Osteocyte (in vitro differentiated cells): ENCODE measurements around the gene SYNE1. TPM values are rescaled to one million over a fixed set of nuclear protein-coding genes. Genes with fewer than 3 reads are reported as not detected.

Experiments
- DNase-seq: peaks from one replicate; pipeline ENCODE4 v3.0.0; 2021; ENCODE audit warnings: mixed read lengths; ENCODE audit not compliant: unreplicated experiment; ENCODE audit errors: extremely low spot score
- H3K27ac Mint-ChIP-seq: one replicate; pipeline ENCODE4 v1.8.0; 2021; ENCODE audit warnings: mild to moderate bottlenecking, mixed read lengths; ENCODE audit not compliant: unreplicated experiment
- H3K27me3 Mint-ChIP-seq: one replicate; pipeline ENCODE4 v1.8.0; 2021; ENCODE audit warnings: mixed read lengths; ENCODE audit not compliant: unreplicated experiment
- H3K36me3 Mint-ChIP-seq: one replicate; pipeline ENCODE4 v1.8.0; 2021; ENCODE audit warnings: mixed read lengths; ENCODE audit not compliant: unreplicated experiment
- H3K4me1 Mint-ChIP-seq: one replicate; pipeline ENCODE4 v1.8.0; 2021; ENCODE audit warnings: mixed read lengths; ENCODE audit not compliant: unreplicated experiment
- H3K4me3 Mint-ChIP-seq: one replicate; pipeline ENCODE4 v1.8.0; 2021; ENCODE audit warnings: mild to moderate bottlenecking, moderate library complexity, mixed read lengths; ENCODE audit not compliant: unreplicated experiment
- H3K9me3 Mint-ChIP-seq: one replicate; pipeline ENCODE4 v1.8.0; 2021; ENCODE audit warnings: mixed read lengths; ENCODE audit not compliant: unreplicated experiment
- CTCF ChIP-seq: fragments of 200-600 bp; sonication (generic); IDR thresholded peaks from 2 replicates; pipeline ENCODE4 v1.5.0; 2021; ENCODE audit warnings: antibody characterized with exemption, mild to moderate bottlenecking, moderate library complexity
- total RNA-seq: library from RNA; stranded (reverse); gene quantifications from 2 replicates; pipeline ENCODE4 v1.2.1, GENCODE V29; 2021

The SYNE1 gene
- total RNA-seq, 1 donor from 2014 or later, result 130 TPM

DNA sequence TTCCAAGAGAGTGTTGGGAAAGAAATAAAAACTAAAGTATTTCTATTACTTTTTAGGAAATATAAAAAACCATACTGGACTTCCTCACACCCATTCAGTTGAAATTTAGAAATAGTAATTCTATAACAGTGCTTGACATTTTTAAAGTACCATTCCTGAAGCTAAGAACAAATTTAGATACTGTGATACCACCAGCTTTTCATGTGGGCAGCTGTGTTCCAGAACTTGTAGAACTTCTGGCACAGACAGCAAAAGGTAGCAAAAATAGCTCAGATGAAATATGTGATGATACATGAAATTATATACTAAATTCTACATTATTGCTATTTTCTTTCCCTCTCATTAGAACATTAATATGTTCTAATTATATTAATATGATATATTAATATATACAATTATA lies 346.5 kb downstream of the SYNE1 start:
- Mint-ChIP-seq H3K4me3 (no peak overlapping the region), H3K27ac (no peak overlapping the region), H3K9me3 (no peaks in the 10 kb centered on the region), H3K36me3 (peaks cover 44% of the 10 kb centered on the region), H3K4me1 (no peaks in the 10 kb centered on the region), H3K27me3 (no peaks in the 10 kb centered on the region)
- no peak for DNase-seq
- TF ChIP-seq CTCF, result no peak

DNA sequence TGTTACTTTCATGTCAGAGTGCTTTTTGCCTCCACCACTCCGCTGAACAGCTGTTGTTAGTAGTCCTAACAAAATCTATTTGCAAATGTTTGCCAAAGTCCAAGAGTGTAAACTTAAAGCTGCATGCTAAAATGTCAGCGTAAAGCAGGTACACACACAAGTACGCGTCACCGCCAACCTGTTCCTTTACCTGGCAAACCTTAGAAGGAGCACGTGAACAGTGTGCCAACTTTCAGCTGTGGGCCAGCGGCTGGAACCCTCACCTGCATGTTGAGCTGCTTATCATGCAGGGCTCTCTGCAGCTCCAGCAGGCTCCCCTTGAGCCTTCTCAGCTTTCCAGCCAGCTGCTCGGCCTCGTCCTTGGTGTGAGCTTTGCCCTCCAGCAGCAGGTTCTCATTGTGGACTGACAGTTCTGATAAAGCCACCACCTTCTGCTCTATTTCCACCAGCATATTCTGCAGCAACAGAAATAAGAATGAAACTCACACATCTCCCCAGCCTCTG lies 359.3 kb downstream of the SYNE1 start:
- Mint-ChIP-seq H3K9me3 (no peaks in the 10 kb centered on the region), H3K4me3 (no peak overlapping the region), H3K4me1 (peaks cover 13% of the 10 kb centered on the region), H3K27ac (no peak overlapping the region), H3K27me3 (no peaks in the 10 kb centered on the region), H3K36me3 (peaks cover 37% of the 10 kb centered on the region)
- no peak for TF ChIP-seq CTCF
- DNase-seq, result no peak

DNA sequence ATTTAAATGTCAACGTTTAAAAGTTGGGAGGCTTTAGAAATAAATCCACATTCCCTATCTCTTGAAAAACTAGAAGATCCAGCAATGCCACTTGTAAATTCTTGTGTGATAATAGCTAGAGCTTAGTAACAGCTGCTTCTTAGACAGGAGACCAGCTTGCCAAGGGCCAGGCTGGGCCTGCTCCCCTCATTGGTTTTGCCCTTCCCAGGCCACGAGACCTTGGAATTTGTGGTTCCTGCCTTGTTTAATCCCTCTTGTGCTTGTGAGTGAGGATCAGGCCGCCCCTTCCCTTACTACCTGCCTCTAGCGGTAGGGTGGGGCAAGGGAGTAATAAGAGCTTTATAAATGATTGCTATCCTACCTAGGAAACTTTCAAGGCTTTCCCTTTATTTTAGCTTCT lies 363.5 kb downstream of the SYNE1 start:
- peak overlapping the region; percentile 52 for H3K27ac Mint-ChIP-seq
- H3K27me3 Mint-ChIP-seq, result no peaks in the 10 kb centered on the region
- TF ChIP-seq CTCF, result no peak
- peaks cover 33% of the 10 kb centered on the region for H3K4me1 Mint-ChIP-seq
- H3K9me3 Mint-ChIP-seq, result no peaks in the 10 kb centered on the region
- H3K4me3 Mint-ChIP-seq, result no peak overlapping the region
- peaks cover 41% of the 10 kb centered on the region for H3K36me3 Mint-ChIP-seq
- no peak for DNase-seq

GRCh38 chr6:152273002-152273401 lies 364.2 kb downstream of the SYNE1 start:
- peaks cover 35% of the 10 kb centered on the region for H3K4me1 Mint-ChIP-seq
- no peak for TF ChIP-seq CTCF
- peak overlapping the region; percentile 72 for H3K27ac Mint-ChIP-seq
- peaks cover 40% of the 10 kb centered on the region for H3K36me3 Mint-ChIP-seq
- H3K9me3 Mint-ChIP-seq, result no peaks in the 10 kb centered on the region
- DNase-seq, result no peak
- no peaks in the 10 kb centered on the region for H3K27me3 Mint-ChIP-seq
- H3K4me3 Mint-ChIP-seq, result no peak overlapping the region

GRCh38 chr6:152272486-152272885 lies 364.7 kb downstream of the SYNE1 start:
- no peak overlapping the region for H3K4me3 Mint-ChIP-seq
- peaks cover 37% of the 10 kb centered on the region for H3K36me3 Mint-ChIP-seq
- peak overlapping the region; percentile 72 for H3K27ac Mint-ChIP-seq
- DNase-seq, result no peak
- no peaks in the 10 kb centered on the region for H3K27me3 Mint-ChIP-seq
- H3K4me1 Mint-ChIP-seq, result peaks cover 35% of the 10 kb centered on the region
- H3K9me3 Mint-ChIP-seq, result no peaks in the 10 kb centered on the region
- no peak for TF ChIP-seq CTCF
